ENCODE data around the gene EVI2B. TPM values are rescaled to one million over a fixed set of nuclear protein-coding genes. Genes with fewer than 3 reads are reported as not detected.

Gene EVI2B
- total RNA-seq, 1 experiment from 2014 or later, result not detected

DNA sequence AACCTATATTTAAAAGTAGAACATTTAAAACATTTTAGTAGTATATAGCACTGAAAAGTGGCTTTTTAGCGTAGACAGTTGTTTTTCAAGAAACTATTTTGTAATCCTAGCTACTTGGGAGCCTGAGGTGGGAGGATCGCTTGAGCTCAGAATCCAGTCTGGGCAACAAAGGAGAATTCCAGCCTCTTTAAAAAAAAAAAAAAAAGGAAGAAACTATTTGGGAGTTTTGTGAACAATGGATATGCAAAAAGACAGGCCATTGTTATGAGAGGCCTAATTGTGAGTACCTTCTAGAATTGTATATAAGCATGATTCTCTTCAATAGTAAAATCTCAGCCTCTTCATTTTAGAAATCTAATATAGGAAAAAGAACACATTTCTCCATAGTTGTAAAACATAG, 34.5 kb downstream of the EVI2B start:
- H2AFZ ChIP-seq (ENCODE audit: low read length), result no peak overlapping the region
- no peak overlapping the region for H2BK5ac ChIP-seq (ENCODE audit: insufficient read length, low read length)
- H3K27ac Mint-ChIP-seq, result peak overlapping the region in 1 of 3 experiments; percentile 76; a peak in 3 of 7 replicates
- no peak overlapping the region for H3K18ac ChIP-seq (ENCODE audit: insufficient read length, low read depth, low read length)
- H2AK5ac ChIP-seq (ENCODE audit: insufficient read length, low read length), result no peak overlapping the region
- no peaks in the 10 kb centered on the region; the same call in 1 of the 2 replicates for H3K4me1 ChIP-seq (ENCODE audit: insufficient read depth, low read length)
- no peak overlapping the region for H3K14ac ChIP-seq (ENCODE audit: insufficient read depth, low read length)
- H4K91ac ChIP-seq (ENCODE audit: insufficient read length, low read depth, low read length), result no peak overlapping the region
- H2BK12ac ChIP-seq (ENCODE audit: insufficient read length, low read depth, low read length), result no peak overlapping the region
- H4K5ac ChIP-seq (ENCODE audit: insufficient read length, low read depth, low read length), result no peak overlapping the region
- no peak overlapping the region for H4K8ac ChIP-seq (replicated peaks; ENCODE audit: insufficient read length, low read depth, low read length)
- no peak overlapping the region for H2BK20ac ChIP-seq (ENCODE audit: low read depth, low read length, poor library complexity, severe bottlenecking)
- no peaks in the 10 kb centered on the region for H3K79me1 ChIP-seq (ENCODE audit: insufficient read depth, low read depth, low read length, poor library complexity, severe bottlenecking)
- H2BK120ac ChIP-seq (ENCODE audit: low read depth, low read length, poor library complexity, severe bottlenecking), result no peak overlapping the region
- H3K56ac ChIP-seq (ENCODE audit: insufficient read length, low read depth, low read length), result no peak overlapping the region
- H3K27me3 ChIP-seq (ENCODE audit: insufficient read depth, low read length), result no peaks in the 10 kb centered on the region
- no peaks in the 10 kb centered on the region for H3K9me3 ChIP-seq (ENCODE audit: control insufficient read depth, low read depth, low read length)
- no peak overlapping the region for H3T11ph ChIP-seq (ENCODE audit: low read length)
- H3K23me2 ChIP-seq (ENCODE audit: insufficient read length, low read depth, low read length, poor library complexity, severe bottlenecking), result no peaks in the 10 kb centered on the region
- no peak overlapping the region for H3K4me2 ChIP-seq (ENCODE audit: insufficient read depth, insufficient read length, low read length)
- no peaks in the 10 kb centered on the region for H3K27me3 Mint-ChIP-seq (ENCODE audit: low read depth)
- no peak overlapping the region for H3K9ac ChIP-seq (ENCODE audit: extremely low read depth, insufficient read length, low read length)
- H3K4me3 Mint-ChIP-seq, result no peak overlapping the region
- H3K4ac ChIP-seq (ENCODE audit: low read depth, low read length), result no peak overlapping the region
- H2BK15ac ChIP-seq (ENCODE audit: low read depth, low read length), result no peak overlapping the region
- H3K4me1 Mint-ChIP-seq, result peaks cover 7 to 10% of the 10 kb centered on the region in 2 experiments
- H3K9me3 Mint-ChIP-seq, result peaks cover 0 to 3% of the 10 kb centered on the region in 2 experiments; a peak in 1 of 5 replicates
- no peaks in the 10 kb centered on the region for H3K79me2 ChIP-seq (ENCODE audit: insufficient read depth, low read length)
- no peak overlapping the region for H3K27ac ChIP-seq (ENCODE audit: insufficient read length, low read depth, low read length)
- H4K20me1 ChIP-seq (ENCODE audit: control insufficient read depth, insufficient read depth, insufficient read length), result no peaks in the 10 kb centered on the region
- no peak for DNase-seq
- H3K36me3 Mint-ChIP-seq (ENCODE audit: insufficient read depth in 1 of 3, low read depth in 3 of 3), result peaks cover 3 to 37% (median 24%) of the 10 kb centered on the region in 3 experiments
- no peak overlapping the region for H3K23ac ChIP-seq (ENCODE audit: insufficient read length, low read depth, low read length)
- TF ChIP-seq, protein P1, sequence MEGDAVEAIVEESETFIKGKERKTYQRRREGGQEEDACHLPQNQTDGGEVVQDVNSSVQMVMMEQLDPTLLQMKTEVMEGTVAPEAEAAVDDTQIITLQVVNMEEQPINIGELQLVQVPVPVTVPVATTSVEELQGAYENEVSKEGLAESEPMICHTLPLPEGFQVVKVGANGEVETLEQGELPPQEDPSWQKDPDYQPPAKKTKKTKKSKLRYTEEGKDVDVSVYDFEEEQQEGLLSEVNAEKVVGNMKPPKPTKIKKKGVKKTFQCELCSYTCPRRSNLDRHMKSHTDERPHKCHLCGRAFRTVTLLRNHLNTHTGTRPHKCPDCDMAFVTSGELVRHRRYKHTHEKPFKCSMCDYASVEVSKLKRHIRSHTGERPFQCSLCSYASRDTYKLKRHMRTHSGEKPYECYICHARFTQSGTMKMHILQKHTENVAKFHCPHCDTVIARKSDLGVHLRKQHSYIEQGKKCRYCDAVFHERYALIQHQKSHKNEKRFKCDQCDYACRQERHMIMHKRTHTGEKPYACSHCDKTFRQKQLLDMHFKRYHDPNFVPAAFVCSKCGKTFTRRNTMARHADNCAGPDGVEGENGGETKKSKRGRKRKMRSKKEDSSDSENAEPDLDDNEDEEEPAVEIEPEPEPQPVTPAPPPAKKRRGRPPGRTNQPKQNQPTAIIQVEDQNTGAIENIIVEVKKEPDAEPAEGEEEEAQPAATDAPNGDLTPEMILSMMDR (conservative IDR thresholded peaks at IDR 0.05), result no peak
- no CpG with 5 or more reads among the region's 2 CpGs for WGBS (ENCODE audit: extremely low coverage, insufficient read length, low lambda C conversion rate)
